Transverse colon (tissue), 4 donors: ENCODE results near the gene SLC39A11. TPM values are rescaled to one million over a fixed set of nuclear protein-coding genes. Genes with fewer than 3 reads are reported as not detected.

ENCODE experiments used
- DNase-seq: peaks from one replicate; pipeline ENCODE4 v3.0.0-alpha.2; 2019
- H3K27ac ChIP-seq, 4 donors: fragments of 200-600 bp; sonication (generic); 2 replicates each; pipeline ENCODE4 v1.5.1; 2016 to 2018; ENCODE audit warnings: inconsistent platforms in 4 of 4
- H3K27me3 ChIP-seq: fragments of 200-600 bp; sonication (generic); 2 replicates; pipeline ENCODE4 v1.5.1; 2017; ENCODE audit warnings: inconsistent platforms
- H3K36me3 ChIP-seq, 4 donors: fragments of 200-600 bp; sonication (generic); 2 replicates each; pipeline ENCODE4 v1.5.1; 2017 to 2019; ENCODE audit warnings: inconsistent platforms in 4 of 4
- H3K4me1 ChIP-seq, 4 donors: fragments of 200-600 bp; sonication (generic); 2 replicates each; pipeline ENCODE4 v1.5.1; 2017 to 2020; ENCODE audit warnings: inconsistent platforms in 4 of 4
- H3K4me3 ChIP-seq, 4 donors: fragments of 200-600 bp; sonication (generic); 1 replicate in 1 of 4; 2 replicates in 3 of 4; pipeline versions ENCODE4 v1.5.1 to v1.6.1; 2017 to 2019; ENCODE audit warnings: inconsistent platforms in 4 of 4
- H3K9me3 ChIP-seq, 2 donors: fragments of 200-600 bp; sonication (generic); 2 replicates each; pipeline ENCODE4 v1.5.1; 2017 to 2019; ENCODE audit warnings: inconsistent platforms in 2 of 2
- CTCF ChIP-seq, 5 experiments: fragments of 200-600 bp in 3 of 5; fragments of 450-650 bp in 2 of 5; sonication (generic) in 3 of 5; IDR thresholded peaks; 1 replicate in 2 of 5; 2 replicates in 3 of 5; pipeline ENCODE4 v1.5.1; 2016 to 2017; ENCODE audit warnings: antibody characterized with exemption in 5 of 5, inconsistent platforms in 3 of 5, mild to moderate bottlenecking in 2 of 5, moderate library complexity in 1 of 5
- EP300 ChIP-seq: sonication (generic); formaldehyde crosslinking; IDR thresholded peaks from one replicate; pipeline ENCODE4 v1.6.1; 2017; ENCODE audit warnings: antibody characterized with exemption, low read depth
- POLR2A ChIP-seq: fragments of 450-650 bp; IDR thresholded peaks from one replicate; pipeline ENCODE4 v1.6.1; 2016; ENCODE audit warnings: antibody characterized with exemption, mild to moderate bottlenecking, moderate library complexity
- POLR2AphosphoS5 ChIP-seq, 3 donors: sonication (generic); formaldehyde crosslinking; IDR thresholded peaks; one replicate each; pipeline ENCODE4 v1.6.1; 2016; ENCODE audit warnings: antibody characterized with exemption in 3 of 3
- WGBS, 2 donors: methylation state at CpG; one replicate each; pipeline ENCODE4 v1.1.5; 2018; ENCODE audit warnings: low coverage in 1 of 2; 5-methylcytosine and 5-hydroxymethylcytosine counted together
- in situ Hi-C, 4 donors: fragments of 200-750 bp; cut with MboI; loops; one replicate each; pipeline versions ENCODE4 v1.15.0 to v1.15.1; 2017; ENCODE audit warnings: low sequenced_read_pairs in 3 of 4, low pct_ligation_motif_present in 1 of 4, low pct_unique_long_range_greater_than_20kb in 1 of 4
- intact Hi-C: fragments of 100-400 bp; cut with DNase I; formaldehyde crosslinking; loops from one replicate; pipeline ENCODE4 v1.15.1; 2023; ENCODE audit warnings: low total_unique reads
- total RNA-seq, 4 donors: library from RNA; depleted of rRNA; stranded (reverse); fragments of >200 nt; gene quantifications; one replicate each; pipeline ENCODE4 v1.1.0, GENCODE V29; 2016

Gene SLC39A11
- total RNA-seq, 4 donors from 2014 or later = 20.7 to 49.7 (median 33.3) TPM

DNA sequence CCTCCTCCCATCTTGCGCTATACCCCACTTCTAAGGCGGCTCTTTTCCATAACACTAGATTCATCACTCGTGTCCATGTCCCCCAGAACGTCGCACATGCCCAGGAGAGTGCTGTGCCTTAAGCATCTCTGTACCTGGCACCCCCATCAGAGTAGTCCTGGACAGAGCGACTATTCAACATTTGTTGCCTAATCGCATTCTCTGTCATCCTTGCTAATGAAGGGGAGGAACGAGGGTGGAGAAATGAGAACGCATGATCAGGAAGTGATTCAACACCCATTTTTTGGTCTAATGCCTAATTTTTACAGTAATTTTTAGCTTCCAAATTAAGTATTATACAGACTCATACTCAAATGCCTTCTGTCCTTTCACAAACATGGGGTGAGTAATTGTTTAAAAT is 53.2 kb downstream of the SLC39A11 start:
- in situ Hi-C loops (no loop called here), intact Hi-C loops (no loop called here)
- no peak for DNase-seq
- TF ChIP-seq CTCF (IDR thresholded peaks at IDR 0.05) (no peak), EP300 (no peak), POLR2AphosphoS5 (IDR thresholded peaks at IDR 0.05) (no peak), POLR2A (no peak)
- H3K4me1 ChIP-seq = peaks cover 0 to 16% (median 7%) of the 10 kb centered on the region in 4 donors
- H3K4me3 ChIP-seq = no peak overlapping the region
- no peaks in the 10 kb centered on the region for H3K9me3 ChIP-seq
- no peak overlapping the region for H3K27ac ChIP-seq
- H3K36me3 ChIP-seq = no peaks in the 10 kb centered on the region
- WGBS, 2 donors = 89 to 94% methylated on average over 9 of the region's 9 CpGs
- no peaks in the 10 kb centered on the region for H3K27me3 ChIP-seq

DNA sequence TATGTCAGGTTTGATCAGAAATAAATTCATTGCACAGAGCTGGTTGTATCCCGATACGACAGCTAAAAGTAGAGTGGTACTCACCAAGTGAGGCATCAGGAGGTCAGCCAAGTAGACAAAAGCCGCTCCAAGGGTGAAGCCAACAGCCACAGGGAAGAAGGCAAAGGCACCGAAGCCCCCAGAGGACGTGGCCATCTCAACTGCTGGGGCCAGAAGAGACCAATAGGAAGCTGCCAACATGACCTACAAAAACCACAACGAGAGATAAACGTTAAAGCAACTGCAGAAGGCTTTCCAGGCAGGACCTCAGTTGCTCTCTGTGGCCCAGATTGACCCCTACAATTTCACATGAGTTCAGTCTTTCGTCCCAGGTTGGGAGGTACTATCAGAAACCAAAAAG is 61.0 kb downstream of the SLC39A11 start:
- TF ChIP-seq EP300 (no peak), CTCF (IDR thresholded peaks at IDR 0.05) (no peak), POLR2AphosphoS5 (IDR thresholded peaks at IDR 0.05) (no peak), POLR2A (no peak)
- no peak for DNase-seq
- Histone ChIP-seq H3K27me3 (no peaks in the 10 kb centered on the region), H3K4me1 (no peaks in the 10 kb centered on the region), H3K9me3 (no peaks in the 10 kb centered on the region), H3K4me3 (no peak overlapping the region), H3K27ac (no peak overlapping the region), H3K36me3 (no peaks in the 10 kb centered on the region)
- in situ Hi-C loops (no loop called here), intact Hi-C loops (no loop called here)
- WGBS, 2 donors = 92 to 100% methylated on average over 2 to 8 of the region's 8 CpGs

- Histone ChIP-seq H3K36me3 (no peaks in the 10 kb centered on the region), H3K27me3 (no peaks in the 10 kb centered on the region), H3K27ac (no peak overlapping the region), H3K4me1 (no peaks in the 10 kb centered on the region), H3K4me3 (no peak overlapping the region), H3K9me3 (no peaks in the 10 kb centered on the region)
- in situ Hi-C loops = no loop called here
- WGBS, 2 donors = 87 to 94% methylated on average over 3 to 4 of the region's 4 CpGs
- intact Hi-C loops = no loop called here
- TF ChIP-seq POLR2AphosphoS5 (IDR thresholded peaks at IDR 0.05) (no peak), CTCF (IDR thresholded peaks at IDR 0.05) (no peak), POLR2A (no peak), EP300 (no peak)
- DNase-seq = no peak
Measured at GRCh38 chr17:73030995-73031394, 61.5 kb downstream of the SLC39A11 start.

- Histone ChIP-seq H3K9me3 (no peaks in the 10 kb centered on the region), H3K27ac (no peak overlapping the region), H3K4me3 (no peak overlapping the region), H3K4me1 (no peaks in the 10 kb centered on the region), H3K27me3 (no peaks in the 10 kb centered on the region), H3K36me3 (no peaks in the 10 kb centered on the region)
- intact Hi-C loops = no loop called here
- in situ Hi-C loops = no loop called here
- no peak for TF ChIP-seq POLR2A
- no peak for TF ChIP-seq CTCF (IDR thresholded peaks at IDR 0.05)
- TF ChIP-seq EP300 = no peak
- no peak for TF ChIP-seq POLR2AphosphoS5 (IDR thresholded peaks at IDR 0.05)
- 77% methylated on average over 8 of the region's 8 CpGs; no CpG with 5 or more reads in 1 of the 2 donors for WGBS, 2 donors
- DNase-seq = no peak
Measured at GRCh38 chr17:73030501-73030921, 62.0 kb downstream of the SLC39A11 start.
